Suprapubic skin (tissue), 3 donors: ENCODE results near the gene WASHC4.

ENCODE experiments used
- POLR2AphosphoS5 ChIP-seq, 3 donors: sonication (generic); formaldehyde crosslinking; IDR thresholded peaks; one replicate each; pipeline ENCODE4 v1.6.1; 2017; ENCODE audit warnings: antibody characterized with exemption in 3 of 3
- TF ChIP-seq, protein P1 (sequence below), 2 donors: fragments of 200-600 bp in 1 of 2; fragments of 450-650 bp in 1 of 2; sonication (generic) in 1 of 2; IDR thresholded peaks; one replicate each; pipeline ENCODE4 v1.5.1; 2016 to 2019; ENCODE audit warnings: antibody characterized with exemption in 2 of 2, mild to moderate bottlenecking in 1 of 2, moderate library complexity in 1 of 2

DNA sequence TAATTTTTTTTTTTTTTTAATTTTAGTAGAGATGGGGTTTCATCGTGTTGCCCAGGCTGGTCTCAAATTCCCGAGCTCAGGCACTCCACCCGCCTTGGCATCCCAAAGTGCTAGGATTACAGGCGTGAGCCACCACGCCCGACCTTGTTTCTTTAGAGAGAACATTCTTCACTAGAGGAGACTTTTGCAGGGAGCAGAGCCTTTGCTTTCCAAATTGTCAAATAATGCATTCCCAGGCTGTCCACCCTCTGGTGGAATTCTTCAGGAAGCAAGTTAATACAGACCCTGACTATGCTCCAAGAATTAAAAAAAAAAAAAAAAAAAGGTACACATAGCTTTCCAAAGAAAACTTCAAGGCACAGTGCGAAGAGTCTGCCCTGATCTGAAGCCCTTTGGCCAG, 30.1 kb upstream of the WASHC4 start:
- TF ChIP-seq, protein P1, sequence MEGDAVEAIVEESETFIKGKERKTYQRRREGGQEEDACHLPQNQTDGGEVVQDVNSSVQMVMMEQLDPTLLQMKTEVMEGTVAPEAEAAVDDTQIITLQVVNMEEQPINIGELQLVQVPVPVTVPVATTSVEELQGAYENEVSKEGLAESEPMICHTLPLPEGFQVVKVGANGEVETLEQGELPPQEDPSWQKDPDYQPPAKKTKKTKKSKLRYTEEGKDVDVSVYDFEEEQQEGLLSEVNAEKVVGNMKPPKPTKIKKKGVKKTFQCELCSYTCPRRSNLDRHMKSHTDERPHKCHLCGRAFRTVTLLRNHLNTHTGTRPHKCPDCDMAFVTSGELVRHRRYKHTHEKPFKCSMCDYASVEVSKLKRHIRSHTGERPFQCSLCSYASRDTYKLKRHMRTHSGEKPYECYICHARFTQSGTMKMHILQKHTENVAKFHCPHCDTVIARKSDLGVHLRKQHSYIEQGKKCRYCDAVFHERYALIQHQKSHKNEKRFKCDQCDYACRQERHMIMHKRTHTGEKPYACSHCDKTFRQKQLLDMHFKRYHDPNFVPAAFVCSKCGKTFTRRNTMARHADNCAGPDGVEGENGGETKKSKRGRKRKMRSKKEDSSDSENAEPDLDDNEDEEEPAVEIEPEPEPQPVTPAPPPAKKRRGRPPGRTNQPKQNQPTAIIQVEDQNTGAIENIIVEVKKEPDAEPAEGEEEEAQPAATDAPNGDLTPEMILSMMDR (IDR thresholded peaks at IDR 0.05), result no peak
- TF ChIP-seq POLR2AphosphoS5 (IDR thresholded peaks at IDR 0.05), result no peak
